GM19467 (cell line): ENCODE results near the gene SNRPA.
"Not testable (repeated sequence)": the region's sequence is repeated elsewhere in the genome, so short reads cannot be mapped to it uniquely, and the experiment has no call there.

Experiments used
- ATAC-seq: cut with Tn5 transposase; IDR thresholded peaks from one replicate; pipeline ENCODE4 v1.9.1; 2021; ENCODE audit warnings: mild to moderate bottlenecking, moderate library complexity; ENCODE audit not compliant: unreplicated experiment

The SNRPA gene

DNA sequence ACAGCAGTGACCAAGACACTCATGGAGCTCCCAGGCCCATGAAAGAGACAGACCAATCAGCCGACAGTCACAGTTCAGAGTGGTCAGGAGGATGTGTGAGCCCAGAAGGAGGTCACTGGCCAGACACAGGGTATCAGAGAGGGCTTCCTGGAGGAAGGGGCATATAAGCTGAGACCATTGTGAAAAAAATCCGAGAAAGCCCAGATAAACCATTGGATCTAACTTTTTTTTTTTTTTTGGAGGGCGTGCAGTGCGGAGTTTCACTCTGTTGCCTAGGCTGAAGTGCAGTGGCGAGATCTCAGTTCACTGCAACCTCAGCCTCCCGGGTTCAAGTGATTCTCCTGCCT lies 29.9 kb upstream of the SNRPA start:
- ATAC-seq = no peak

DNA sequence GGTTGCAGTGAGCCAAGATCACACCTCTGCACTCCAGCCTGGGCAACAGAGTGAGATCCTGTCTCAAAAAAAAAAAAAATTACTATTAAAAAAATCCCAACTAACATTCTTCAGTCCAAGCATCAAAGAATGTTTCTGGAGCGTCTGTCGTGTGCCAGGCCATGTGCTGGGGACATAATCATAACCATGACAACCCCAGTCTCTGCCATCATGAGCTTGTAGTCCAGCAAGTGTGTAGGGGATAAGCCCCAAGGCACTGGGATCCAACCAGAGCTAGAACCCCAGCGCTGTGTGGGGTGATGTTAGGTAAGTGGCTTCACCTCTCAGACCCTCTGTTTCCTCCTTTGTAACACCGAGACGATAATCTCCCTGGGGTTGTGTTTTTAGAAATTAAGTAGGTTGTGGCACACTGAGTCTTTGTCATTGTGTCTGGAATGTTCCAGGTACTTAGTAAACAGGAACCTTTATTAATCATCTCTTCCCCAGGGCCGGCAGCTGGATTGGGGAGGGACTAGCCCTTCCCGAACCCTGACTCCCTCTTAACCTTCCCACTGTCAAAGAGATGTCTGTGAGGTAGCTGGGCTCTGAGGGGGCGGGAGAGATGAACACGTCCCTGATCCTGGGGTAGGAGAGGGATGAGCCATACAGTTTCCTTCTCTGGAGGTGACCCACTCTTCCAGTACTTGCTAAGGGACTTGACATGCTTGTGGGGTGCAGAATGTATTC lies 28.9 kb upstream of the SNRPA start:
- ATAC-seq = no peak

DNA sequence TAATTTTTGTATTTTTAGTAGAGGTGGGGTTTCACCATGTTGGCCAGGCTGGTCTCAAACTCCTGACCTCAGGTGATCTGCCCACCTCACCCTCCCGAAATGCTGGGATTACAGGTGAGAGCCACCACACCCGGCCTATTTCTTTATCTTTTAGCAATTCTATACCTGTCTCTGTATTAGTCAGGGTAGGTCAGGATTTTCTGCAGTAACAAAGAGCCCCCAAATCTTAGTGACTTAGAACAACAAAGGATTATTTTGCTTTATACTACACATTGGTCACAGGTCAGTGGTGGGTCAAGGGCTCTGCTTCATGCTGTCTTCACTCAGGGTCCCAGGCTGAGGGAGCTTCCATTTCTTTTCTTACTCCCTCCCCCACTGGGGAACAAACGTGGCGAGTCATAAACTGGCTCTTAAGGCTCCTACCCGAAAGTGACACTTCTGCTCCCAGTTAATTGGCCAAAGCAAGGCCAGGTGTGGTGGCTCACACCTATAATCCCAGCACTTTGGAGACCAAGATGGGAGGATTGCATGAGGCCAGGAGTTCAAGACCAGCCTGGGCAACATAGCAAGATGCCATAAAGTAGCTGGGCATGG lies 27.2 kb upstream of the SNRPA start:
- ATAC-seq = no peak

DNA sequence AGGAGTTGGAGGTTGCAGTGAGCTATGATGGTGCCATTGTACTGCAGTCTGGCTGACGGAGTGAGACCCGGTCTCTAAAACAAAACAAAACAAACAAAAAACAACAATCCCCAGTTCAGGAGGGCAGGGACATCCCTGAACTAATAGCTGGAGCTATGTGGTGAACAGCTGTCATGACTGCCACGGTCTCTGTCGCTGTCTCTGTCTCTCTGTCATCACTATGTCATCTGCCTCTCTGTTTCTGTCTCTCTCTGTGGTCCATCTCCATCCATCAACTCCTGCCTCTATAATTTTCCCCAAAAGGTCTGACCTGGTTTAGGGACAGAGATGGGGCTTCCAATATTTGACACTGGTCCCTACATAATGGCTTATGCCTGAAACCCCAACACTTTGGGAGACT lies 26.7 kb upstream of the SNRPA start:
- no peak for ATAC-seq

DNA sequence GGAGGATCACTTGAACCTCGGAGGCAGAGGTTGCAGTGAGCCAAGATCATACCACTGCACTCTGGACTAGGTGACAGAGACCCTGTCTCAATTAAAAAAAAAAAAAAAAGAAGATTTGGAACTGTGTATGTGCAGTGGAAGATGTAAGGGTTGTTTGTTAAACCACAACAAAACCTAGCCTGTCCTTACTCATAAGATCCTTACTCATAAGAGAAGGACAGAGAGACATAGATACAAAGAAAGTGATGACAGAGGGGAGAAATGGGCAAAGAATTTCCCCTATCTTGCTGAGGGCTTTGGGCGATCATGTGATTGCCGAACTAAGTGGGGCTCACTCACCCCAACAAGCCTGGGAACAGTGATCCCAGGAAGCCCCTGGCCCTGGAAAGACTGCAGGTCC lies 26.1 kb upstream of the SNRPA start:
- no peak for ATAC-seq

DNA sequence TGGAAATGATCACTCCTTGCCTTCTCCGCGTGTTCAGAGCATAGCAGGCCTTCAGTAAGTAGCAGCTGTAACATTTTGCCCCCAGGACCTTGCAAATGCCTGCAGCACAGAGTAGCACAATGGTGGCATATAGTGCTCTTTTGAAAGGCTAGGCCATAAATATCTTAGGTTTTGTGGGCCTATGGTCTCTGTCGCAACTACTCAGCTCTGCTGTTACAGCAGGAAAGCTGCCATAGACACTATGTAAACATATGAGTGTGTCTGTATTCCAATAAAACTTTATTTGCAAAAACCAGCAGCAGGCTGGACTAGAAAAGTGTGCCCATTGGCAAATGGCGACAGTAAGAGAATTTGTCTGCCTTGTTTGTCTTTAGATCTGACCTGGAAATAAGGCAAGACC lies 24.7 kb upstream of the SNRPA start:
- ATAC-seq = no peak

DNA sequence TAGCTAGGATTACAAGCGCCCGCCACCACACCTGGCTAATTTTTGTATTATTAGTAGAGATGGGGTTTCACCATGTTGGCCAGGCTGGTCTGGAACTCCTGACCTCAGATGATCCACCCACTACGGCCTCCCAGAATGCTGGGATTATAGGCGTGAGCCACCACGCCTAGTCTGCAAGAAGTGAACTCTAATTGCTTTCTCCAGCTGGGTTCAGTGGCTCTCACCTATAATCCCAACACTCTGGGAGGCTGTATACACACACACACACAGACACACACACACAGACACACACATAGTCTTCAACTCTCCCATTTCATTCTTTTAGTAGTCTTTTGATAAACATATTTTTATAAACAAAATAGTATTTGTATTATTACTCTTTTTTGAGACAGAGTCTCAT lies 20.9 kb upstream of the SNRPA start:
- not testable (repeated sequence) for ATAC-seq

DNA sequence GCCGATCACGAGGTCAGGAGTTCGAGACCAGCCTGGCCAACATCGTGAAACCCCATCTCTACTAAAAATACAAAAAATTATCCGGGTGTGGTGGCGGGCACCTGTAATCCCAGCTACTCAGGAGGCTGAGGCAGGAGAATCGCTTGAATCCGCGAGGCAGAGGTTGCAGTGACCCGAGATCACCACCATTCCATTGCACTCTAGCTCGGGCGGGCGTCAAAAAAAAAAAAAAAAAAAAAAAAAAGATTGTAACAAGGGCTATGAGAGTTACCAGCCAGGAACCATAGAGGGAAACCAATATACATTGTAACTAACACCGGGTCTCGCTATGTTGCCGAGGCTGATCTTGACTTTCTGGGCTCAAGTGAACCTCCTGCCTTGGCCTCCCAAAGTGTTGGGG lies 18.7 kb upstream of the SNRPA start:
- not testable (repeated sequence) for ATAC-seq

DNA sequence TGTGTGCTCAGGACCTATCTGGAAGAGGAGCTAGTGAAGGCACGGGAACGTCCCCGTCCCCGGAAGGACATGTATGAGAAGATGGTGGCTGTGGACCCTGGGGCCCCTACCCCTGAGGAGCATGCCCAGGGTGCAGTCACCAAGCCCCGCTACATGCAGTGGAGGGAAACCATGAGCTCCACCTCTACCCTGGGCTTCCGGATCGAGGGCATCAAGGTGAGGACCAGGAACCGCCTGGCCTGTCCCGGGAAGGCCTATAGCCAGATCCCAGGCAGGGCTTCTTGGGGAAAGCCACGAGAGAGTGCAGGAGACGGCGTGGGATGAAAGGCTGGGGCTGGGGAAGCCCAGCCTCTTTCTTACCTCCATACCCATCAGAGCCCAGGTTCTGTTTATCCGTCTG lies 17.9 kb upstream of the SNRPA start:
- ATAC-seq = no peak

DNA sequence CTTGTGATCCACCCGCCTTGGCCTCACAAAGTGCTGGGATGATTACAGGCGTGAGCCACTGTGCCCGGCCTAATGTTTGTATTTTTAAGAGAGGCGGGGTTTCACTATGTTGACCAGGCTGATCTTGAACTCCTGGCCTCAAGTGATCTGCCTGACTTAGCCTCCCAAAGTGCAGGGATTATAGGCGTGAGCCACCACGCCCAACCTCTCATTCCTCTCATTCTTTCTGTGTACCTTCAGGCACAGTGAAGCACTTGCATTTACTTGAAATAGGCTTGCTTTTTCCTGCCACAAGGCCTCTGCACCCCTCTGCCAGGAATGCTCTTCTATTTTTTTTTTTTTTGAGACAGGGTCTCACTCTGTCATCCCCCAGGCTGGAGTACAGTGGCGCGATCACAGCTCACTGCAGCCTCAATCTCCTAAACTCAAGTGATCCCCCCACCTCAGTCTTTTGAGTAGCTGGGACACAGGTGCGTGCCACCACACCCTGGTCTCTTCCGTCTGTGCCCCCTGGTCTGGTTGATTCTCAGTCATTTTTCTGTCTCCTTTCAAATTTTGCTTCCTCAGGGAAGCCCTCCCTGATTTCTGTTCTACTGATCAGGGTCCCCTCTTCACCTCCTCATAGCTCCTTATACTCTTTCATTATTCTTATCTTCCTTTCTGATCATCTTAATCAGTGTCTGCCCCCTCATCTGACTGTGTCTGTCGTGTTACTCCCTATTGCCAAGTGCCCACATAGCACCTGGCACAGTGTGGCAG lies 15.8 kb upstream of the SNRPA start:
- ATAC-seq = no peak

DNA sequence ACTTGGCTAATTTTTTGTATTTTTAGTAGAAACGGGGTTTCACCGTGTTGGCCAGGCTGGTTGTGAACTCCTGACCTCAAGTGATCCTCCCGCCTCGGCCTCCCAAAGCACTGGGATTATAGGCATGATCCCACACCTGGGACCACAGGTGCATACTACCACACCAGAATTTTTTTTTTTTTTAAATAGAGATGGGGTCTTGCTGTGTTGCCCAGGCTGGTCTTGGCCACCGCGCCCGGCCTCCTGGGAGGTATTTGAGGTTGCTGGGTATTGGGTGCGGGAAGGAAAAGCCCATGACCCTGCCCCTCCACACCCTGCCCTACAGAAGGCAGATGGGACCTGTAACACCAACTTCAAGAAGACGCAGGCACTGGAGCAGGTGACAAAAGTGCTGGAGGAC lies 14.3 kb upstream of the SNRPA start:
- ATAC-seq = no peak

DNA sequence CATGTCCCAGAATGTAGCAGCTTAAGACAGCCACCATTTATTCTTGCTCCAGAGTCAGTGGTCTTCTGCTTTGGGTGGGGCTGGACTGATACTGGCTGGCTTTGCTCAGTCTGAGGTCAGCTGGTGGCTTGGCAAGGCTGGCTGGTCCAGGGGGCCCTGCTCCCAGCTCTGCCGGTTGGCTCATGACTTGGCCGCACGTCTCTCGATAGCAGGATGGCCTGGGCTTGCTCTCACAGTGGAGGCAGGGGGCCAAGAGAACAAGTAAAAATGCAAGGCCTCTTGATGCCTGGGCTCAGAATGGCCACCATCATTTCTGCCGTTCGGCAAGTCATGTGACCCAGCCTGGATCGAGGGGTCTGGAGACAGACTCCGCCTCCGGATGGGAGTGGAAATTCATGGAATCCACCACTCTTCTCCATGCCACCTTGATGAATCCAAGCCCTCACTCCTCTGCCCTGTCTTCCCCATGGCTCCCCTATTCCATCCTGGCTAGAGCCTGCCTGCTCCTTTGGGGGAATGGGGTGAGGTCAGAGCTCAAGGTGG lies 13.8 kb upstream of the SNRPA start:
- ATAC-seq = no peak

DNA sequence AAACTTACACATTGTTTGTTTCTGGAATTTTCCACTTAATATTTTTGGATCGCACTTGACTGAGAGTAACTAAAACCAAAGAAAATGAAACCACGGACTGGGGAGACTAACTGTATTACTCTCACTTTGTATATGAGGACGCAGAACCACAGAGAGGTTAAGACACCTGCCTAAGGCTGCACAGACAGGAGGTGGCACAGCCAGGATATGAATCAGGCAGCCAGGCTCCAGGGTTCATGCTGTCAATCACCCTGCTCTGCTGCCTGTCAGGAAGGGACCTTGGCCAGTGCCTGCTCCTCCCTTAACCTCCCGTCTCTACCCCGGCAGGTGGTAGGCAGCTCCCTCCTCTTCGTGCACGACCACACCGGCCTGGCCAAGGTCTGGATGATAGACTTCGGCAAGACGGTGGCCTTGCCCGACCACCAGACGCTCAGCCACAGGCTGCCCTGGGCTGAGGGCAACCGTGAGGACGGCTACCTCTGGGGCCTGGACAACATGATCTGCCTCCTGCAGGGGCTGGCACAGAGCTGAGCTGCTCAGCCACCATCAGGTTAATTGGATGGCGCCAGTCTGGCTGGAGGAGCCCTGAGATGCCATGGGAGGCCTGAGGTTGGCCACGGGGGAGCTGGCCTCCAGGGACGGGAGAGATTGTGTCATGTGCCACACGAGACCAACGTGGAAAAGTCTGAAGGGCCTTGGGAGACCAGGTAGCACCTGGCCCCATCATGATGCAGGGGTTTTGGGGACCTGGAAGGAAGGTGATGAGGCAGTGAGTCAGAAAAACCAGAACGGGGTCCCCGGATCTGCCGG lies 11.8 kb upstream of the SNRPA start:
- no peak for ATAC-seq

DNA sequence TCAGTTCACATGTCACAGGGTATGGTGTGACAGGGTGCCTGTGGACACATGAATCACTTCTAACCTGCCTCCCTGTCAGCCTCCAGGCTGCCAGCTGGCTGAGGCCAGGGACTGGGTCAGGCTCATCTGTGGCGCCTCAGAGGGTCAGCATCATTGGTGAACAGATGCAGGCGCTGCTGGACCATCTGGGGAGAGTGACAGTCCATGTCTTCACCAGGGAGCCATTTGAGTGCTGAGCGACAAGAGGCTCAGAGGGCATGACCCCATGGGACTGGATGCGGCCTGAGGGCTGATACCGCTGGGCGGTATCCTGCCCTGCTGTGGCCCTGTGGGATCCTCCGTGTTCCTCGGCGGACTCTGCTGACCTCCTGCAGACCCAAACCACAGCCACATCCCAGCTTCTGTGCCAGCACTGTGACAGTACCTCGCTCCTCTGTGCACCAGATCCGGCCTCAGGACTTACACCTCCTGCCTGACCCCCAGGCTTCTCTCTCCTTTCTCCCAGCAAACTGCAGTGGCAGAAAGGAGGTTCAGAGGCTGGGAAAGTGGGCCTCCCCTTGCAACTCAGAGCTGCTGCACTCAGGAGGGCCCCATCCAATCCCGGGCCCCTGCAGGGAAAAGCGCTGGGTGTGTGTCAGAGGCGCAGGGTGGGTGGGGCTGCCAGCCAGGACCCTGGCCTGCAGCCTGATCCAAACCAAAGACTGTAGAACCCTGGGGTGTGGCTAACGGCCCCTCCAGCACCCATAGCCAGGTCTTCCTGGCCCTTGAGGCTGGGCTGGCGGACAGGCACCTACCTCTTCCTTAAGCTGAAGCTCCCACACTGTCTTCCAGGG lies 10.9 kb upstream of the SNRPA start:
- no peak for ATAC-seq

DNA sequence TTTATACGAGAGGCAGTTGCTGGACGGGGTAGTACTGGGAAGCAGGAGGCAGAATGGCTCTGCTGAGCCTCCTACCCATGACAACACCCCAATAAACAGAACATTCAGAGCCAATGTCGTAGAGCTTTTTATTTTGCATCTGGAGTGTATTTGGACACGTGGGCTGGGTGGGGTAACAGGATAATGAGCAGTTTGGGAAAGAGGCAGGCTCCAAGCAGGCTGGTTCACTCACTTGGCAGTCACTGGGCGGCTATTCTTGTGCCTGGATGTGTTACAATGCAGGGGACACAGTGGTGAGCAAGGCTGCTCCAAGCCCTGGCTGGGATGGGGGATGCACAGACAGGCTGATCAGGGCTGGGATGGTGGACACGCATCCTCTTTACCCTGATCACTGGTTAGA lies 10.3 kb upstream of the SNRPA start:
- no peak for ATAC-seq

DNA sequence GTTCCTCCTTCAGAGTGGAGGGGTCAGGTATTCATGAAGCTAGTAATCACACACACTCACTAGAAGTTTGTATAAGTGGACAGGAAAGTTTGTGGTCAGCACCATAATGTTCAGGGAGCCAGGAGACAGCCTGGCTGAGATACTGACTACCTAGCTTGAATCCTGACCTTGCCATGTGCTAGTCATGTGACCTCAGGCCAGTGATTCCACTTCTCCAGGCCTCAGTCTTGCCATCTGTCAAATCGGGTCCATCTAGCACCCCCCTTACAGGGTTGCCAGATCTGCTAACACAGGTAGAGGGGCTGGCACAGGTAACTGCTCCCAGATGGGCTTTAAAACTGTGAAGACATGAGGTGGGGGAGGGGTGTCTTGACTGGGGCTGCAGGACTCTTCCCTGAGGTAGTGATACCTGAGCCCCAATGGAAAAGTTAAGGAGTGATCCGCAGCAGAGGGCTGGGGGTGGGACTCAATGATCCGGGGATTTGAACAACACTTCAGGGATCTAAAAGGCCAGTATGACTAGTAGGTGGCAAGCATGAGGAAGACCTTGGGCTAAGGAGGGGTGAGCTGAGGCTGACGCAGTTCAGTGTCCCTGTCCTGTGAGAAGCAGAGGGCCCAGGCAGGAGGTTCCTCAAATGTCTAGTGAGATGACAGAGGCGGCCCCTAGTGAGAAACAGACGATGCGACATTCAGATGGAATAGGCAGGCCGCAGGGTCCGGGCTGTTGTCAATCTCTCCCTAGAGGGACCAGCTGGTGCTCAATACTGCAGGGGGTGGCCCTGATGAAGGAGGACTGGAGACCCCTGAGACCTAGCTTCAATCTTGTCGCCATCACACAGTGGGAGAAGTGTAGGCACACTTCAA lies 9.2 kb upstream of the SNRPA start:
- no peak for ATAC-seq

DNA sequence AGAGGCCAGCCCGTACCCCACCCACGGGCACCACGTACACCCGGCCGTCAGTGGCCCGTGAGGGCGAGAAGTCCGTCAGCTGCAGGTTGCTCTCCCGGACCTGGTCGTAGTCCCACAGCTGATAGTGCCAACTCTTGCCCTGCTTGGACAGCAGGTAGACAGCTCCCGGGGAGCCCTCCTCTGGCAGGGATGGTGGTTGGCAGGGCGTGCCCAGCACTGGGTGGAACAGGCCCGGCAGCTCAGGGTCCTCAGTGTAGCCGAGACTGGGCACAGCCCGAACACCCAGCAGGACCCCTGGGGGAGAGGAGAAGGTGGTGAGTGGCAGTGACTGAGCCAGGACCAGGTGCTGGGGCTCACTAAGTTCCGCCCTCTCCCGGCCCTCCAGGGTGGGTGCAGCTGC lies 8.5 kb upstream of the SNRPA start:
- no peak for ATAC-seq

DNA sequence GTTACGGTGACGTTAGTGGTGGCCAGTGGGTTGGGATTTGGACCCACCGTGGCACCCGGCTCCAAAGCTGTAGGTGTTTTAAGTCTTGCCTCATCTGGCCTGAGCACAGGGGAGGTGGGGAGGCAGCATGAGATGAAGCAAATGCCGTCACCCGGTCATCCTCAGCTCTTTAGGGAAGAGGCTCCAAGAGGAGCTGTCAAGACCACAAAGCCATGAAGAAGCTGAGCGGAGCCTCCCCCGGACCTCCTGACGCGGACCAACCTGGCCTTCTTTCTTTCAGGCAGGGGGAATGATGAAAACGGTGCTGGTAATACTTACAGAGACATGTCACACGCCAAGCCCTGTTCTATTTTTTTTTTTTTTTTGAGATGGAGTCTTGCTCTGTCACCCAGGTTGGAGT lies 8.1 kb upstream of the SNRPA start:
- no peak for ATAC-seq

DNA sequence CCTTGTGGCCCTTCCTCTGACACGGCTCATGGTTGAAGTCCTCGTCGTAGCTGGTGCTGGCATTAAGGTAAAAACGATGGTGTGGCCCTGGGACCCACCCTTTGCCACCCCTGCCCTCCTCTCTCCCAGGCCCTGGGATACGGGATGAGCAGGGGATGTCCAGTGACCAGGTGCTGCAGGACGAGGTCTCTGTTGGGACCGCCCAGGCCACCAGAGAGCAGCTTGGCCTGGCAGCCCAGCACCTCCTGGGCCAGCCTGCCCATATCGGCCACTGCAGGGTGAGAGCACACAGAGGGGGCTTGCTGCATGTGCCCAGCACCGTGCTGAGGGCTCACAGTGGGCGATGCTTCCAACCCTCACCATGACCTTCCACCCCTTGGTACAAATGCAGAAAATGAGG lies 7.1 kb upstream of the SNRPA start:
- no peak for ATAC-seq
